Transverse colon (tissue), 4 donors: ENCODE measurements around the gene RPS6KA2.

Experiments
- CTCF ChIP-seq, 5 experiments: fragments of 200-600 bp in 3 of 5; fragments of 450-650 bp in 2 of 5; sonication (generic) in 3 of 5; IDR thresholded peaks; 1 replicate in 2 of 5; 2 replicates in 3 of 5; pipeline ENCODE4 v1.5.1; 2016 to 2017; ENCODE audit warnings: antibody characterized with exemption in 5 of 5, inconsistent platforms in 3 of 5, mild to moderate bottlenecking in 2 of 5, moderate library complexity in 1 of 5
- POLR2AphosphoS5 ChIP-seq, 3 donors: sonication (generic); formaldehyde crosslinking; IDR thresholded peaks; one replicate each; pipeline ENCODE4 v1.6.1; 2016; ENCODE audit warnings: antibody characterized with exemption in 3 of 3

GRCh38 chr6:166588691-166589336, 38.2 kb downstream of the RPS6KA2 start:
- TF ChIP-seq POLR2AphosphoS5 (IDR thresholded peaks at IDR 0.05) (no peak), CTCF (IDR thresholded peaks at IDR 0.05) (no peak)
